Right lobe of liver (tissue), 6 donors: ENCODE measurements around the gene REEP6. TPM values are rescaled to one million over a fixed set of nuclear protein-coding genes. Genes with fewer than 3 reads are reported as not detected.

ENCODE experiments used
- ATAC-seq, 4 donors: fragments of 200-7000 bp; cut with Tn5 transposase; one replicate each; pipeline ENCODE4 v1.9.1; 2020; ENCODE audit warnings: mild to moderate bottlenecking in 4 of 4, moderate library complexity in 4 of 4
- DNase-seq, 3 donors: peaks; one replicate each; pipeline ENCODE4 v3.0.0-alpha.2; 2020
- H3K27ac ChIP-seq, 3 donors: fragments of 200-600 bp; one replicate each; pipeline ENCODE4 v1.8.0; 2022
- H3K27me3 ChIP-seq, 2 donors: fragments of 200-600 bp; one replicate each; pipeline ENCODE4 v1.8.0; 2022
- H3K36me3 ChIP-seq, 4 donors: fragments of 200-600 bp; sonication (generic) in 1 of 4; one replicate each; pipeline versions ENCODE4 v1.5.1 to v1.8.0; 2017 to 2022; ENCODE audit warnings: control low read depth in 1 of 4
- H3K4me1 ChIP-seq, 4 donors: fragments of 200-600 bp; sonication (generic) in 1 of 4; one replicate each; pipeline versions ENCODE4 v1.5.1 to v1.8.0; 2017 to 2022; ENCODE audit warnings: control low read depth in 1 of 4
- H3K4me3 ChIP-seq, 3 donors: fragments of 200-600 bp; one replicate each; pipeline ENCODE4 v1.8.0; 2022
- H3K9me3 ChIP-seq, 4 donors: fragments of 200-600 bp; sonication (generic) in 1 of 4; one replicate each; pipeline versions ENCODE4 v1.5.1 to v1.8.0; 2017 to 2022; ENCODE audit warnings: control low read depth in 1 of 4
- POLR2A ChIP-seq: fragments of 450-650 bp; IDR thresholded peaks from one replicate; pipeline ENCODE4 v1.6.1; 2017; ENCODE audit warnings: antibody characterized with exemption, mild to moderate bottlenecking
- WGBS: methylation state at CpG from one replicate; pipeline ENCODE4 v1.1.6; 2018; ENCODE audit warnings: low coverage, low lambda C conversion rate; ENCODE audit not compliant: insufficient coverage; ENCODE audit errors: missing lambda C conversion rate; 5-methylcytosine and 5-hydroxymethylcytosine counted together
- intact Hi-C, 2 donors: fragments of 100-400 bp; cut with DNase I; formaldehyde crosslinking; loops; one replicate each; pipeline versions ENCODE4 v1.11.2 to v1.14.1; 2022
- total RNA-seq, 6 experiments: library from RNA; depleted of rRNA in 2 of 6; stranded (reverse); fragments of >200 nt in 2 of 6; fragmentation: NEBNext Ultra II Directional in 3 of 6; extraction: Animal tissue kit (Norgen Biotek cat#: 25700) in 3 of 6; gene quantifications; one replicate each; pipeline versions ENCODE4 v1.1.0 to v1.2.4, GENCODE V29; 2016 to 2023
- TF ChIP-seq, protein P1 (sequence below), 4 donors: fragments of 200-600 bp in 3 of 4; fragments of 450-650 bp in 1 of 4; IDR thresholded peaks; one replicate each; pipeline versions ENCODE4 v1.5.1 to v1.8.0; 2016 to 2022; ENCODE audit warnings: antibody characterized with exemption in 4 of 4, mild to moderate bottlenecking in 2 of 4
- donor health status: DM: no; HTN: yes; CAD: no.
- donor health status: DM: no; HTN: no; CAD: no.
- donor health status: DM: no; HTN: no; CAD: no.
- donor health status: DM: no; HTN: yes; CAD: no.
- donor health status: DM: no; HTN: yes; CAD: no.

REEP6 gene
- total RNA-seq, 6 experiments from 2014 or later = 113 to 218 (median 177) TPM

DNA sequence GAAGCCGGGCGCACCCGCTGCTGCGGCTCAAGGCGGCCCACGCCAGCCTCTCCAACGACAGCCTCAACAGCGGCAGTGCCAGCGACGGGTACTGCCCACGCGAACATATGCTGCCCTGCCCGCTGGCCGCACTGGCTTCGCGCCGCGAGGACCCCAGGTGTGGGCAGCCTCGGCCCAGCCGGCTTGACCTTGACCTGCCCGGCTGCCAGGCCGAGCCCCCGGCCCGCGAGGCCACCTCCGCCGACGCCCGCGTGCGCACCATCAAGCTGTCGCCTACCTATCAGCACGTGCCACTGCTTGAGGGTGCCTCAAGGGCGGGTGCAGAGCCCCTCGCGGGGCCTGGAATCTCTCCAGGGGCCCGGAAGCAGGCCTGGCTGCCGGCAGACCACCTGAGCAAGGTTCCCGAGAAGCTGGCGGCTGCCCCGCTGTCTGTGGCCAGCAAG, 24.9 kb upstream of the REEP6 start:
- H3K27me3 ChIP-seq = peaks cover 0 to 33% of the 10 kb centered on the region in 2 donors
- H3K4me1 ChIP-seq = peaks cover 0 to 44% (median 8%) of the 10 kb centered on the region in 4 donors
- ATAC-seq = no peak
- 73% methylated on average over 3 of the region's 41 CpGs for WGBS
- no peaks in the 10 kb centered on the region for H3K36me3 ChIP-seq
- H3K9me3 ChIP-seq = no peaks in the 10 kb centered on the region
- no peak overlapping the region for H3K27ac ChIP-seq
- H3K4me3 ChIP-seq = no peak overlapping the region
- intact Hi-C loops = no loop called here
- no peak for TF ChIP-seq POLR2A
- TF ChIP-seq, protein P1, sequence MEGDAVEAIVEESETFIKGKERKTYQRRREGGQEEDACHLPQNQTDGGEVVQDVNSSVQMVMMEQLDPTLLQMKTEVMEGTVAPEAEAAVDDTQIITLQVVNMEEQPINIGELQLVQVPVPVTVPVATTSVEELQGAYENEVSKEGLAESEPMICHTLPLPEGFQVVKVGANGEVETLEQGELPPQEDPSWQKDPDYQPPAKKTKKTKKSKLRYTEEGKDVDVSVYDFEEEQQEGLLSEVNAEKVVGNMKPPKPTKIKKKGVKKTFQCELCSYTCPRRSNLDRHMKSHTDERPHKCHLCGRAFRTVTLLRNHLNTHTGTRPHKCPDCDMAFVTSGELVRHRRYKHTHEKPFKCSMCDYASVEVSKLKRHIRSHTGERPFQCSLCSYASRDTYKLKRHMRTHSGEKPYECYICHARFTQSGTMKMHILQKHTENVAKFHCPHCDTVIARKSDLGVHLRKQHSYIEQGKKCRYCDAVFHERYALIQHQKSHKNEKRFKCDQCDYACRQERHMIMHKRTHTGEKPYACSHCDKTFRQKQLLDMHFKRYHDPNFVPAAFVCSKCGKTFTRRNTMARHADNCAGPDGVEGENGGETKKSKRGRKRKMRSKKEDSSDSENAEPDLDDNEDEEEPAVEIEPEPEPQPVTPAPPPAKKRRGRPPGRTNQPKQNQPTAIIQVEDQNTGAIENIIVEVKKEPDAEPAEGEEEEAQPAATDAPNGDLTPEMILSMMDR (IDR thresholded peaks at IDR 0.05) = no peak
- peak in 1 of 3 donors; percentile 56 for DNase-seq

DNA sequence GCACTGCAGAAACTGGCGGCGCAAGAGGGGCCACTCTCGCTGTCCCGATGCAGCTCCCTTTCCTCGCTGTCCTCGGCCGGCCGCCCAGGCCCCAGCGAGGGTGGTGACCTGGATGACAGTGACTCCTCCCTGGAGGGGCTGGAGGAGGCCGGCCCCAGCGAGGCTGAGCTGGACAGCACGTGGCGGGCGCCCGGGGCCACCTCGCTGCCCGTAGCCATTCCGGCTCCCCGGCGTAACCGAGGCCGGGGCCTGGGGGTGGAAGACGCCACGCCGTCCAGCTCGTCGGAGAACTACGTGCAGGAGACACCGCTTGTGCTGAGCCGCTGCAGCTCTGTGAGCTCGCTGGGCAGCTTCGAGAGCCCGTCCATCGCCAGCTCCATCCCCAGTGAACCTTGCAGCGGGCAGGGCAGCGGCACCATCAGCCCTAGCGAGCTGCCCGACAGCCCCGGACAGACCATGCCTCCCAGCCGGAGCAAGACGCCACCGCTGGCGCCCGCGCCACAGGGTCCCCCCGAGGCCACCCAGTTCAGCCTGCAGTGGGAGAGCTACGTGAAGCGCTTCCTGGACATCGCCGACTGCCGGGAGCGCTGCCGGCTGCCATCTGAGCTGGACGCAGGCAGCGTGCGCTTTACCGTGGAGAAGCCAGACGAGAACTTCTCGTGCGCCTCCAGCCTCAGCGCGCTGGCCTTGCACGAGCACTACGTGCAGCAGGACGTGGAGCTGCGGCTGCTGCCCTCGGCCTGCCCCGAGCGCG, 24.3 kb upstream of the REEP6 start:
- Histone ChIP-seq H3K27ac (no peak overlapping the region), H3K4me3 (no peak overlapping the region), H3K36me3 (no peaks in the 10 kb centered on the region), H3K27me3 (peaks cover 0 to 38% of the 10 kb centered on the region in 2 donors), H3K9me3 (no peaks in the 10 kb centered on the region), H3K4me1 (peaks cover 0 to 49% (median 10%) of the 10 kb centered on the region in 4 donors)
- intact Hi-C loops = no loop called here
- ATAC-seq = no peak
- TF ChIP-seq, protein P1 (IDR thresholded peaks at IDR 0.05) = no peak
- TF ChIP-seq POLR2A = no peak
- DNase-seq = peak in 2 of 3 donors; percentile 17 to 50
- WGBS = 82% methylated on average over 4 of the region's 70 CpGs

DNA sequence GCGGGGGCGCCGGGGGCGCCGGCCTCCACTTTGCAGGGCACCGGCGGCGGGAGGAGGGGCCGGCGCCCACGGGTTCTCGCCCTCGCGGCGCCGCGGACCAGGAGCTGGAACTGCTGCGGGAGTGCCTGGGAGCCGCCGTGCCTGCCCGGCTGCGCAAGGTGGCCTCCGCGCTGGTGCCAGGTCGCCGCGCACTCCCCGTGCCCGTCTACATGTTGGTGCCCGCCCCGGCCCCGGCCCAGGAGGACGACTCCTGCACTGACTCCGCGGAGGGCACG, 23.8 kb upstream of the REEP6 start:
- Histone ChIP-seq H3K27ac (no peak overlapping the region), H3K9me3 (no peaks in the 10 kb centered on the region), H3K27me3 (peaks cover 0 to 41% of the 10 kb centered on the region in 2 donors), H3K36me3 (no peaks in the 10 kb centered on the region), H3K4me3 (no peak overlapping the region), H3K4me1 (peaks cover 0 to 49% (median 10%) of the 10 kb centered on the region in 4 donors)
- peak in 1 of 3 donors; percentile 24 for DNase-seq
- no peak for ATAC-seq
- no CpG with 5 or more reads among the region's 36 CpGs for WGBS
- intact Hi-C loops = no loop called here
- no peak for TF ChIP-seq POLR2A
- TF ChIP-seq, protein P1 (IDR thresholded peaks at IDR 0.05) = no peak

DNA sequence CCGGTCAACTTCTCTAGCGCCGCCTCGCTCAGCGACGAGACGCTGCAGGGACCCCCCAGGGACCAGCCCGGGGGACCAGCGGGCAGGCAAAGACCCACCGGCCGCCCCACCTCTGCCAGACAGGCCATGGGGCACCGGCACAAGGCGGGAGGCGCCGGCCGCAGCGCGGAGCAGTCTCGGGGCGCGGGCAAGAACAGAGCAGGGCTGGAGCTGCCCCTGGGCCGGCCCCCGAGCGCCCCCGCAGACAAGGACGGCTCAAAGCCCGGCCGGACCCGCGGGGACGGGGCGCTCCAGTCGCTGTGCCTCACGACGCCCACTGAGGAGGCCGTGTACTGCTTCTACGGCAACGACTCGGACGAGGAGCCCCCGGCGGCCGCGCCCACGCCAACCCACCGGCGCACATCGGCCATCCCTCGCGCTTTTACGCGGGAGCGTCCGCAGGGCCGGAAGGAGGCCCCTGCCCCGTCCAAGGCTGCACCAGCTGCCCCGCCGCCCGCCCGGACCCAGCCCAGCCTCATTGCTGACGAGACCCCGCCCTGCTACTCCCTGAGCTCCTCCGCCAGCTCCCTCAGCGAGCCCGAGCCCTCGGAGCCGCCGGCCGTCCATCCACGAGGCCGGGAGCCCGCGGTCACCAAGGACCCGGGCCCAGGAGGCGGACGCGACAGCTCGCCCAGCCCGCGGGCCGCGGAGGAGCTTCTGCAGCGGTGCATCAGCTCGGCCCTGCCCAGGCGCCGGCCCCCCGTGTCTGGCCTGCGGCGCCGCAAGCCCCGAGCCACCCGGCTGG, 23.3 kb upstream of the REEP6 start:
- no peak for ATAC-seq
- peaks cover 0 to 41% of the 10 kb centered on the region in 2 donors for H3K27me3 ChIP-seq
- WGBS = no CpG with 5 or more reads among the region's 92 CpGs

More for the DNA sequence above, 23.3 kb upstream of the REEP6 start:
- DNase-seq = peak in 2 of 3 donors; percentile 15 to 50
- H3K9me3 ChIP-seq = no peaks in the 10 kb centered on the region
- TF ChIP-seq, protein P1 (IDR thresholded peaks at IDR 0.05) = no peak
- TF ChIP-seq POLR2A = no peak
- no peaks in the 10 kb centered on the region for H3K36me3 ChIP-seq
- H3K27ac ChIP-seq = no peak overlapping the region
- H3K4me3 ChIP-seq = no peak overlapping the region
- peaks cover 0 to 49% (median 10%) of the 10 kb centered on the region in 4 donors for H3K4me1 ChIP-seq
- intact Hi-C loops = no loop called here
